Kidney (tissue), 14 donors: ENCODE data around the gene ACYP1. TPM values are rescaled to one million over a fixed set of nuclear protein-coding genes. Genes with fewer than 3 reads are reported as not detected.
A peak's percentile ranks its signal among the peaks of the same experiment; 100 is the strongest.

Experiments used
- DNase-seq, 5 donors: peaks; one replicate each; pipeline ENCODE4 v3.0.0-alpha.2; 2013 to 2020
- FAIRE-seq: peaks from 2 replicates; lab custom pipeline; 2012; peaks lifted over from hg19 to GRCh38; lab: Jason Lieb, UNC
- H3K27ac ChIP-seq, 2 donors: one replicate each; pipeline ENCODE4 v1.7.0; 2013; ENCODE audit warnings: low read depth in 2 of 2, low read length in 2 of 2, inconsistent platforms in 1 of 2
- H3K27me3 ChIP-seq: one replicate; pipeline ENCODE4 v1.7.1; 2013; ENCODE audit warnings: low read length, inconsistent platforms; ENCODE audit not compliant: control insufficient read depth, insufficient read depth
- H3K36me3 ChIP-seq, 3 donors: one replicate each; pipeline versions ENCODE4 v1.7.0 to v1.7.1; 2013; ENCODE audit warnings: low read length in 3 of 3, control low read depth in 1 of 3, inconsistent platforms in 1 of 3; ENCODE audit not compliant: insufficient read depth in 3 of 3, control insufficient read depth in 2 of 3
- H3K4me1 ChIP-seq, 3 donors: one replicate each; pipeline versions ENCODE4 v1.7.0 to v1.7.1; 2013; ENCODE audit warnings: low read length in 3 of 3, inconsistent platforms in 1 of 3, low read depth in 1 of 3; ENCODE audit not compliant: control insufficient read depth in 2 of 3, insufficient read depth in 2 of 3
- H3K4me3 ChIP-seq, 3 donors: one replicate each; pipeline versions ENCODE4 v1.7.0 to v1.8.1; 2013; ENCODE audit warnings: low read length in 3 of 3, control low read depth in 1 of 3, inconsistent platforms in 1 of 3
- H3K9ac ChIP-seq, 3 donors: one replicate each; pipeline versions ENCODE4 v1.7.0 to v1.7.1; 2013; ENCODE audit warnings: low read length in 3 of 3, control low read depth in 1 of 3, inconsistent platforms in 1 of 3
- H3K9me3 ChIP-seq, 3 donors: one replicate each; pipeline versions ENCODE4 v1.7.0 to v1.7.1; 2013; ENCODE audit warnings: low read length in 3 of 3, control low read depth in 1 of 3, inconsistent platforms in 1 of 3; ENCODE audit not compliant: control insufficient read depth in 2 of 3, insufficient read depth in 1 of 3
- CTCF ChIP-seq: IDR thresholded peaks from 3 replicates; pipeline ENCODE4 v1.5.1; 2012; ENCODE audit warnings: mild to moderate bottlenecking, moderate library complexity, borderline replicate concordance; ENCODE audit not compliant: insufficient read depth; ENCODE audit errors: extremely low read depth
- intact Hi-C: fragments of 100-400 bp; cut with DNase I; formaldehyde crosslinking; loops from one replicate; pipeline ENCODE4 v1.11.1; 2022
- polyA plus RNA-seq: library from polyadenylated mRNA; stranded (reverse); fragments of 350-450 nt; fragmentation: Illumina TruSeq; extraction: RNeasy Lipid Tissue Mini Kit (QIAGEN cat#74804); gene quantifications from one replicate; pipeline ENCODE4 v1.2.3, GENCODE V29; 2014; ENCODE audit warnings: low read depth, low replicate concordance; ENCODE audit not compliant: insufficient read depth
- total RNA-seq: library from RNA; stranded (reverse); fragmentation: NEBNext Ultra II Directional; extraction: Animal tissue kit (Norgen Biotek cat#: 25700); gene quantifications from one replicate; pipeline ENCODE4 v1.2.1, GENCODE V29; 2021
- donor health status: control.
- donor health status: control.
- donor health status: control.
- donor health status: control.
- donor health status: control.
- donor health status: DM: yes; HTN: yes; CAD: no.
- donor health status: Normal renal cell carcinoma (clear cell type).

The ACYP1 gene
- total and polyA plus RNA-seq, 2 donors from 2014 or later = 16.8 to 20.6 TPM

- H3K27ac ChIP-seq = no peak overlapping the region
- no peak for TF ChIP-seq CTCF
- intact Hi-C loops = no loop called here
- no peaks in the 10 kb centered on the region for H3K27me3 ChIP-seq
- DNase-seq (no peak), FAIRE-seq (no peak)
- no peak overlapping the region for H3K9ac ChIP-seq
- H3K9me3 ChIP-seq = no peaks in the 10 kb centered on the region
- no peak overlapping the region for H3K4me3 ChIP-seq
- H3K4me1 ChIP-seq = peaks cover 0 to 7% (median 2%) of the 10 kb centered on the region in 3 donors
- H3K36me3 ChIP-seq = peaks cover 9 to 55% (median 21%) of the 10 kb centered on the region in 3 donors
Measured at GRCh38 chr14:75015496-75015895, 48.3 kb downstream of the ACYP1 start.

GRCh38 chr14:75013290-75013689, 50.5 kb downstream of the ACYP1 start:
- H3K36me3 ChIP-seq = peaks cover 14 to 67% (median 22%) of the 10 kb centered on the region in 3 donors
- no peak for TF ChIP-seq CTCF
- H3K4me3 ChIP-seq = no peak overlapping the region
- no peak for DNase-seq
- FAIRE-seq = no peak
- intact Hi-C loops = no loop called here
- H3K9me3 ChIP-seq = no peaks in the 10 kb centered on the region
- H3K9ac ChIP-seq = no peak overlapping the region
- H3K27me3 ChIP-seq = no peaks in the 10 kb centered on the region
- peaks cover 0 to 3% (median 2%) of the 10 kb centered on the region in 3 donors for H3K4me1 ChIP-seq
- H3K27ac ChIP-seq = no peak overlapping the region

- Histone ChIP-seq H3K27ac (peak overlapping the region; percentile 23 to 33), H3K36me3 (peaks cover 20 to 71% (median 22%) of the 10 kb centered on the region in 3 donors), H3K4me1 (no peaks in the 10 kb centered on the region), H3K4me3 (no peak overlapping the region), H3K27me3 (no peaks in the 10 kb centered on the region), H3K9ac (no peak overlapping the region), H3K9me3 (no peaks in the 10 kb centered on the region)
- DNase-seq (no peak), FAIRE-seq (no peak)
- no peak for TF ChIP-seq CTCF
- intact Hi-C loops = no loop called here
Measured at GRCh38 chr14:75011356-75011994, 52.3 kb downstream of the ACYP1 start.
